NT2/D1 (cell line): Measurements from ENCODE around the gene ACP2.

ENCODE experiments used
- SUZ12 ChIP-seq: IDR thresholded peaks from 2 replicates; pipeline ENCODE4 v1.6.1; 2011; ENCODE audit not compliant: insufficient read length, insufficient read depth; ENCODE audit errors: extremely low read depth
- YY1 ChIP-seq: IDR thresholded peaks from 2 replicates; pipeline ENCODE4 v1.6.1; 2011; ENCODE audit not compliant: insufficient read length, insufficient read depth

DNA sequence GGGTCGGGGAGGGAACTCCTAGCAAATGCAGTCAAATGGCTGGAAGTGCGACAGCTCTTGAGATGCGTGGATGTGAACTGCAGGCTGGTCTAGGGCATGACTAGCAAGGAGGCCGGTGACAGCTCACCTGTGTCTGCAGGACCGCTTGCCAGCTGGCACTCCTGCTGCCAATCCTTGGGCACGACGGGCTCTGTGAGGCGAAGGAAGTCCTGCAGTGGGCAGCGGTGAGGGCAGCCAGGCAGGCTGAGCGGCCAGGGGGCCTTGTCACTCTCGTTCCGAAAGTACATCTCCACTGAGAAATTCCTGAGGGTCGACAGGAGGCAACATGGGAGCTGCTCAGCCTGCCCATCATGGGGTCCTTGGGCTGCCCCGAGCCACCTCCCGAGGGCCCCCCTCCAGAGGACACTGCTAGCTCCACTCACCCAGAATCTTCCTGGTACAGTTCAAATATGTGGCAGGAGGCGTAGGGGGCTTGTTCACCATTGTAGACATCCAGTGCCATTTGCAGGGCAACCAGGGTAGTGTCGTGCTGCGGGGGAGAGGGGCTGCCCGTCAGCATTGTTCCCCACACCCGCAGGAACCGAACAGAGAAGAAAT is 5.9 kb downstream of the ACP2 start:
- TF ChIP-seq YY1 (no peak), SUZ12 (no peak)
